Erythroblast (primary cell): ENCODE measurements around the gene PGD.

Experiments used
- GATA1 ChIP-seq: IDR thresholded peaks from 2 replicates; pipeline ENCODE4 v1.6.1; 2011; ENCODE audit warnings: low read depth, mild to moderate bottlenecking, control low read depth, low read length, moderate library complexity
- POLR2A ChIP-seq: IDR thresholded peaks from 2 replicates; pipeline ENCODE4 v1.6.1; 2011; ENCODE audit warnings: mild to moderate bottlenecking, low read length

DNA sequence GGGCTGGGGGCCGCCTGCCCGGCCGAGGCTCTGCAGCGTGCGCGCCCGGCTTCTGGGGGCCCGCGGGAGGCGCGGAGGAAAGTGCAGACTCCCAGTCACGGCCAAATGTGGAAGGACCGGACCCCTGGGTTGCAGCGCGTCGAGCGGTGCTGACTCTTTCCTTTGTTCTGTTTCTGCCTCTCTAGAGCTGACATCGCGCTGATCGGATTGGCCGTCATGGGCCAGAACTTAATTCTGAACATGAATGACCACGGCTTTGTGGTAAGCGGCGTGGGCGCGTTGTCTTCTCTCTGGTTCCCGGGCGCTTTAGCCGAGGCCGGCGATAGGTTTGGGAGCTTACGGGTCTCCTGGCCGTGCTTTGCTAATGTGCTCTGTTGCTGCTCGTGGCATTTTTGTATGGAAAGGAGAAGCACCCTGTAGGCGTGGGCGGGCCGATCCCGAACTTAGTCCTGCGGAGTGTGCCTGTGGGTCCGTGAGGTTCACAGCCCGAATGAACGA lies 629 bp downstream of the PGD start:
- TF ChIP-seq POLR2A = no peak
- no peak for TF ChIP-seq GATA1
